DOHH2 (cell line): ENCODE results near the gene GDPD4.

ENCODE experiments used
- H3F3A ChIP-seq: fragments of 200-600 bp; sonication (generic), shearing (Covaris generic); 2 replicates; pipeline ENCODE4 v1.6.0; 2016; ENCODE audit warnings: antibody characterized with exemption, mild to moderate bottlenecking; ENCODE audit not compliant: control insufficient read depth, insufficient read depth
- H3K27ac ChIP-seq: fragments of 200-600 bp; sonication (generic); 2 replicates; pipeline ENCODE4 v1.5.1; 2014; ENCODE audit warnings: low read depth, mild to moderate bottlenecking, low read length, moderate library complexity
- H3K27me3 ChIP-seq: fragments of 200-600 bp; sonication (generic); 2 replicates; pipeline ENCODE4 v1.6.1; 2014; ENCODE audit warnings: mild to moderate bottlenecking, low read length, mixed read lengths; ENCODE audit not compliant: control insufficient read depth
- H3K36me3 ChIP-seq: fragments of 200-600 bp; sonication (generic); 2 replicates; pipeline ENCODE4 v1.6.1; 2014; ENCODE audit warnings: mild to moderate bottlenecking, low read length, moderate library complexity, mixed read lengths; ENCODE audit not compliant: control insufficient read depth
- H3K4me1 ChIP-seq: fragments of 200-600 bp; sonication (generic); 2 replicates; pipeline ENCODE4 v1.6.1; 2014; ENCODE audit warnings: mild to moderate bottlenecking, low read length, mixed read lengths; ENCODE audit not compliant: control insufficient read depth
- H3K4me2 ChIP-seq: fragments of 200-600 bp; sonication (generic); 2 replicates; pipeline ENCODE4 v1.6.0; 2014; ENCODE audit warnings: mild to moderate bottlenecking, low read length, moderate library complexity
- H3K4me3 ChIP-seq: fragments of 200-600 bp; sonication (generic); 2 replicates; pipeline ENCODE4 v1.5.1; 2014; ENCODE audit warnings: mild to moderate bottlenecking, low read length, mixed read lengths
- H3K79me2 ChIP-seq: fragments of 200-600 bp; sonication (generic); 2 replicates; pipeline ENCODE4 v1.6.1; 2014; ENCODE audit warnings: mild to moderate bottlenecking, low read length, mixed read lengths; ENCODE audit not compliant: control insufficient read depth
- H3K9me2 ChIP-seq: fragments of 200-600 bp; sonication (generic); replicated peaks from 2 replicates; pipeline ENCODE4 v1.6.1; 2014; ENCODE audit warnings: mild to moderate bottlenecking, low read length, mixed read lengths; ENCODE audit not compliant: control insufficient read depth
- H3K9me3 ChIP-seq: fragments of 200-600 bp; sonication (generic); 2 replicates; pipeline ENCODE4 v1.6.1; 2014; ENCODE audit warnings: antibody characterized with exemption, low read length, mixed read lengths; ENCODE audit not compliant: control insufficient read depth, insufficient read depth
- H4K20me1 ChIP-seq: fragments of 200-600 bp; sonication (generic); 2 replicates; pipeline ENCODE4 v1.6.0; 2014; ENCODE audit warnings: low read depth, mild to moderate bottlenecking, antibody characterized with exemption, low read length, moderate library complexity; ENCODE audit not compliant: control insufficient read depth, insufficient read depth
- CTCF ChIP-seq: fragments of 200-600 bp; sonication (generic); IDR thresholded peaks from one replicate; pipeline ENCODE4 v1.5.1; 2014; ENCODE audit warnings: antibody characterized with exemption, mild to moderate bottlenecking, low read depth, low read length; ENCODE audit not compliant: poor library complexity, severe bottlenecking
- EZH2phosphoT487 ChIP-seq: fragments of 200-600 bp; sonication (generic); IDR thresholded peaks from 2 replicates; pipeline ENCODE4 v1.6.1; 2017; ENCODE audit warnings: borderline replicate concordance, mild to moderate bottlenecking, antibody characterized with exemption, low read length, moderate library complexity, mixed read lengths

The GDPD4 gene

GRCh38 chr11:77181226-77181625, 120.3 kb downstream of the GDPD4 start:
- H3K79me2 ChIP-seq, result no peaks in the 10 kb centered on the region
- H3K36me3 ChIP-seq, result no peaks in the 10 kb centered on the region
- H3K9me3 ChIP-seq, result no peaks in the 10 kb centered on the region
- peaks cover 1% of the 10 kb centered on the region for H3K4me1 ChIP-seq
- no peaks in the 10 kb centered on the region for H3F3A ChIP-seq
- no peak overlapping the region for H3K4me2 ChIP-seq
- H3K27ac ChIP-seq, result no peak overlapping the region
- no peaks in the 10 kb centered on the region for H4K20me1 ChIP-seq
- TF ChIP-seq CTCF (no peak), EZH2phosphoT487 (no peak)
- H3K9me2 ChIP-seq, result no peaks in the 10 kb centered on the region
- H3K4me3 ChIP-seq, result no peak overlapping the region
- no peaks in the 10 kb centered on the region for H3K27me3 ChIP-seq

- TF ChIP-seq CTCF, result no peak
- no peak for TF ChIP-seq EZH2phosphoT487
- H3K27me3 ChIP-seq, result no peaks in the 10 kb centered on the region
- H3K36me3 ChIP-seq, result no peaks in the 10 kb centered on the region
- no peaks in the 10 kb centered on the region for H4K20me1 ChIP-seq
- no peaks in the 10 kb centered on the region for H3K9me2 ChIP-seq
- H3K79me2 ChIP-seq, result no peaks in the 10 kb centered on the region
- H3K27ac ChIP-seq, result no peak overlapping the region
- no peaks in the 10 kb centered on the region for H3K9me3 ChIP-seq
- no peak overlapping the region for H3K4me3 ChIP-seq
- H3K4me1 ChIP-seq, result peaks cover 10% of the 10 kb centered on the region
- H3K4me2 ChIP-seq, result no peak overlapping the region
- no peaks in the 10 kb centered on the region for H3F3A ChIP-seq
Measured at GRCh38 chr11:77180346-77180745, 121.1 kb downstream of the GDPD4 start.

- H3K27me3 ChIP-seq, result no peaks in the 10 kb centered on the region
- H3K79me2 ChIP-seq, result no peaks in the 10 kb centered on the region
- no peak for TF ChIP-seq EZH2phosphoT487
- TF ChIP-seq CTCF, result no peak
- no peaks in the 10 kb centered on the region for H3F3A ChIP-seq
- no peaks in the 10 kb centered on the region for H3K9me3 ChIP-seq
- no peaks in the 10 kb centered on the region for H3K9me2 ChIP-seq
- H4K20me1 ChIP-seq, result no peaks in the 10 kb centered on the region
- peaks cover 10% of the 10 kb centered on the region for H3K4me1 ChIP-seq
- H3K4me2 ChIP-seq, result no peak overlapping the region
- H3K27ac ChIP-seq, result no peak overlapping the region
- no peaks in the 10 kb centered on the region for H3K36me3 ChIP-seq
- no peak overlapping the region for H3K4me3 ChIP-seq
Measured at GRCh38 chr11:77179681-77180080, 121.8 kb downstream of the GDPD4 start.

GRCh38 chr11:77179048-77179447, 122.4 kb downstream of the GDPD4 start:
- no peaks in the 10 kb centered on the region for H3K9me2 ChIP-seq
- H3K79me2 ChIP-seq, result no peaks in the 10 kb centered on the region
- no peak overlapping the region for H3K4me3 ChIP-seq
- H3K4me1 ChIP-seq, result peaks cover 10% of the 10 kb centered on the region
- H3F3A ChIP-seq, result no peaks in the 10 kb centered on the region
- no peaks in the 10 kb centered on the region for H3K36me3 ChIP-seq
- no peak overlapping the region for H3K27ac ChIP-seq
- H4K20me1 ChIP-seq, result no peaks in the 10 kb centered on the region
- H3K27me3 ChIP-seq, result no peaks in the 10 kb centered on the region
- TF ChIP-seq CTCF (no peak), EZH2phosphoT487 (no peak)
- H3K4me2 ChIP-seq, result no peak overlapping the region
- no peaks in the 10 kb centered on the region for H3K9me3 ChIP-seq
